Right lobe of liver (tissue), 4 donors: ENCODE data around the gene ERCC6L.
"Not testable (repeated sequence)": the region's sequence is repeated elsewhere in the genome, so short reads cannot be mapped to it uniquely, and the experiment has no call there.

ENCODE experiments used
- POLR2A ChIP-seq: fragments of 450-650 bp; IDR thresholded peaks from one replicate; pipeline ENCODE4 v1.6.1; 2017; ENCODE audit warnings: antibody characterized with exemption, mild to moderate bottlenecking
- TF ChIP-seq, protein P1 (sequence below), 4 donors: fragments of 200-600 bp in 3 of 4; fragments of 450-650 bp in 1 of 4; IDR thresholded peaks; one replicate each; pipeline versions ENCODE4 v1.5.1 to v1.8.0; 2016 to 2022; ENCODE audit warnings: antibody characterized with exemption in 4 of 4, mild to moderate bottlenecking in 2 of 4
- donor health status: DM: no; HTN: no; CAD: no.
- donor health status: DM: no; HTN: no; CAD: no.
- donor health status: DM: no; HTN: yes; CAD: no.

DNA sequence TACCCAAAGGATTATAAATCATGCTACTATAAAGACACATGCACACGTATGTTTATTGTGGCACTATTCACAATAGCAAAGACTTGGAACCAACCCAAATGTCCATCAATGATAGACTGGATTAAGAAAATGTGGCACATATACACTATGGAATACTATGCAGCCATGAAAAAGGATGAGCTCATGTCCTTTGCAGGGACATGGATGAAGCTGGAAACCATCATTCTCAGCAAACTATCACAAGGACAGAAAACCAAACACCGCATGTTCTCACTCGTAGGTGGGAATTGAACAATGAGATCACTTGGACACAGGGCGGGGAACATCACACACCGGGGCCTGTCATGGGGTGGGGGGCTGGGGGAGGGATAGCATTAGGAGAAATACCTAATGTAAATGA, 62.5 kb downstream of the ERCC6L start:
- TF ChIP-seq, protein P1, sequence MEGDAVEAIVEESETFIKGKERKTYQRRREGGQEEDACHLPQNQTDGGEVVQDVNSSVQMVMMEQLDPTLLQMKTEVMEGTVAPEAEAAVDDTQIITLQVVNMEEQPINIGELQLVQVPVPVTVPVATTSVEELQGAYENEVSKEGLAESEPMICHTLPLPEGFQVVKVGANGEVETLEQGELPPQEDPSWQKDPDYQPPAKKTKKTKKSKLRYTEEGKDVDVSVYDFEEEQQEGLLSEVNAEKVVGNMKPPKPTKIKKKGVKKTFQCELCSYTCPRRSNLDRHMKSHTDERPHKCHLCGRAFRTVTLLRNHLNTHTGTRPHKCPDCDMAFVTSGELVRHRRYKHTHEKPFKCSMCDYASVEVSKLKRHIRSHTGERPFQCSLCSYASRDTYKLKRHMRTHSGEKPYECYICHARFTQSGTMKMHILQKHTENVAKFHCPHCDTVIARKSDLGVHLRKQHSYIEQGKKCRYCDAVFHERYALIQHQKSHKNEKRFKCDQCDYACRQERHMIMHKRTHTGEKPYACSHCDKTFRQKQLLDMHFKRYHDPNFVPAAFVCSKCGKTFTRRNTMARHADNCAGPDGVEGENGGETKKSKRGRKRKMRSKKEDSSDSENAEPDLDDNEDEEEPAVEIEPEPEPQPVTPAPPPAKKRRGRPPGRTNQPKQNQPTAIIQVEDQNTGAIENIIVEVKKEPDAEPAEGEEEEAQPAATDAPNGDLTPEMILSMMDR (IDR thresholded peaks at IDR 0.05), result not testable (repeated sequence)
- not testable (repeated sequence) for TF ChIP-seq POLR2A
